Frontal cortex (tissue), 4 donors: Measurements from ENCODE around the gene BACH2. TPM values are rescaled to one million over a fixed set of nuclear protein-coding genes. Genes with fewer than 3 reads are reported as not detected.
A peak's percentile ranks its signal among the peaks of the same experiment; 100 is the strongest.
"Not testable (repeated sequence)": the region's sequence is repeated elsewhere in the genome, so short reads cannot be mapped to it uniquely, and the experiment has no call there.

Experiments used
- DNase-seq, 2 donors: peaks; one replicate each; pipeline ENCODE4 v3.0.0; 2012; ENCODE audit warnings: low spot score in 2 of 2
- FAIRE-seq: peaks from 2 replicates; lab custom pipeline; 2012; peaks lifted over from hg19 to GRCh38; lab: Jason Lieb, UNC
- total RNA-seq: library from RNA; depleted of rRNA; stranded (reverse); fragments of >200 nt; gene quantifications from one replicate; pipeline ENCODE4 v1.2.3, GENCODE V29; 2014
- donor health status: control.
- donor health status: control.
- donor health status: control.

The BACH2 gene
- total RNA-seq, 1 donor from 2014 or later, result 48.9 TPM

GRCh38 chr6:90059178-90059577, 237.5 kb downstream of the BACH2 start:
- not testable (repeated sequence) for FAIRE-seq, DNase-seq

DNA sequence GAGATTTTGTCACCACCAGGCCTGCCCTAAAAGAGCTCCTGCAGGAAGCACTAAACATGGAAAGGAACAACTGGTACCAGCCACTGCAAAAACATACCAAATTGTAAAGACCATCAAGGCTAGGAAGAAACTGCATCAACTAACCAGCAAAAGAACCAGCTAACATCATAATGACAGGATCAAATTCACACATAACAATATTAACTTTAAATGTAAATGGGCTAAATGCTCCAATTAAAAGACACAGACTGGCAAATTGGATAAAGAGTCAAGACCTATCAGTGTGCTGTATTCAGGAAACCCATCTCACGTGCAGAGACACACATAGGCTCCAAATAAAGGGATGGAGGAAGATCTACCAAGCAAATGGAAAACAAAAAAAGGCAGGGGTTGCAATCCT, 240.7 kb downstream of the BACH2 start:
- FAIRE-seq, DNase-seq: not testable (repeated sequence)

DNA sequence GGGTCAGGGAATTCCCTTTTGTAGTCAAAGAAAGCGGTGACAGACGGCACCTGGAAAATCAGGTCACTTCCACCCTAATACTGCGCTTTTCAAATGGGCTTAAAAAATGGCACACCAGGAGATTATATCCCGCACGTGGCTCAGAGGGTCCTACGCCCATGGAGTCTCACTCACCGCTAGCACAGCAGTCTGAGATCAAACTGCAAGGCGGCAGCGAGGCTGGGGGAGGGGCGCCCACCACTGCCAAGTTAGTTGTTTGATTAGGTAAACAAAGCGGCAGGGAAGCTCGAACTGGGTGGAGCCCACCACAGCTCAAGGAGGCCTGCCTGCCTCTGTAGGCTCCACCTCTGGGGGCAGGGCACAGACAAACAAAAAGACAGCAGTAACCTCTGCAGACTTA, 242.4 kb downstream of the BACH2 start:
- DNase-seq, FAIRE-seq: not testable (repeated sequence)

GRCh38 chr6:90053614-90054013, 243.0 kb downstream of the BACH2 start:
- DNase-seq (no peak), FAIRE-seq (no peak)

DNA sequence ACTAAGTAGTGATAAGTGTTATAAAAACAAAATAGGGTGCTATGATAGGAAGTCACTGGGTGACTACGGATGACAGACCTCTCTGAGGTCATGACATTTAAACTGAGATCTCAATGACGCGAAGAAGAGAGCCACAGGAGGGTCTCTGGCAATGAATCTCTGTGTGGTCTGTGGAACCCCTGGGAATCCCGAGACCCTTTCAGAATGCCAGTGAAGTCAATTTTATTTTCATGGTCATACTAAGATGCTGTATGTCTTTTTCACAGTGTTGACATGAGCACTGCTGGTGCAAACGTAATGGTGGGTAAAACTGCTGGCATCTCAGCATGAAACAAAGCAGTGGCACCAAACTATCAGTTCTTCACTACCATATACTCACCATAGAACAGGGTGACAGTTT, 247.3 kb downstream of the BACH2 start:
- DNase-seq, result no peak
- no peak for FAIRE-seq

DNA sequence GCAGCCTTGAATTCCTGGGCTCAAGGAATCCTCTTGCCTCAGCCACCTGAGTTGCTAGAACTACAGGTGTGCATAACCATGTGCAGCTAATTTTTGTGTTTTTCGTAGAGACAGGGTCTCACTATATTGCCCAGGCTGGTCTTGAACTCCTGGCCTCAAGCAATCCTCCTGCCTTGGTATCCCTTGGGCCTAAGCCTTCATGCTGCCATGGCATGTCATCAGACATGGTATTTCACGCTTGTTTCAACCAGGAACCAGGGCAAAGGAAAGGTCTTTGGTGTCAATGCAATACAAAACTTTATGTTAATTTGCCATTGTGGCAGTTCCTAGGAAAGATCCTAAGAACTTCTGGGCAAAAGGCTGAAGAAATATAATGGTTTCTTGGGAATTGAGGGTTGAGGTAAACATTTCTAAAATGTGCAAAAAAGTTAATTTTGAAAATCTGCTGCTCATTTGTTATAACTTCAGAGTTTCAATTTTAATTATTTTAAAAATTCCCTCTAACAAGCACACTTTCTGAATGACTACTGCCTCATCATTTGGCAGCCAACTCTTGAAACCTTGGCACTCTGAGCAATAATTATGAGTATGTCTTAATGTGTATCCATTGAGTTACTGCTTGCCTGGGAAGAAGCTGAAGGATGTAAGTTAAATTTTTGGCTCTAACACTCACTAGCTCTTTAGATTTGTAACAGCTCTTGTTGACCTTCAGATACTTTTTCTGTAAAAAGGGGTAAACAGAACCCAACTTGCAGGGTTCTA, 248.3 kb downstream of the BACH2 start:
- no peak for DNase-seq
- no peak for FAIRE-seq

- FAIRE-seq, result no peak
- no peak for DNase-seq
Measured at GRCh38 chr6:90045535-90045934, 251.1 kb downstream of the BACH2 start.

DNA sequence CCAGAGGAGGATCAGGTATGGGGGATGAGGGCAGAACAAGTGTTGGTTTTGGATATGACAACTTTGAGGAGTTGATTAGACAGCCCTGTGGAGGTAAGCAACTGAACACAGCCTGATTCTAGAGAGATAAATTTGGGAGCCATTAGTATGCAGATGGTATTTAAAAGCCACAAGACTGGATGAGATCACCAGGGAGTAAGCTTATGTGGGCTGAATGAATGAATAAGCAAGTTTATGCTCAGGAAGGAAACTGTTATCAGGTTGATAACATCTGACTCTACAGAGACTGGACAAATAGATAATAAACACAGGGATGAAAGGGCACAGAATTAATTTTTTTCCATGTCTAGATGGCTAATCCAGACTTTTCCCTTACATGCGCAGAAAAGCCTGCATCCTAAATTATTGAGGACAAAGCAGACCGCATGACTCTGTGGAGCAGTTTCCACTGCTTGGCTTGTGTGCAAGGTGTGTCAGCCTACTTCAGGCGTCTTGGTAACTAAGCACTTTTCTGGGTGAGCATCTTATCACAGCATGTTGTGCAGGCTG, 251.7 kb downstream of the BACH2 start:
- no peak for FAIRE-seq
- DNase-seq, result no peak

DNA sequence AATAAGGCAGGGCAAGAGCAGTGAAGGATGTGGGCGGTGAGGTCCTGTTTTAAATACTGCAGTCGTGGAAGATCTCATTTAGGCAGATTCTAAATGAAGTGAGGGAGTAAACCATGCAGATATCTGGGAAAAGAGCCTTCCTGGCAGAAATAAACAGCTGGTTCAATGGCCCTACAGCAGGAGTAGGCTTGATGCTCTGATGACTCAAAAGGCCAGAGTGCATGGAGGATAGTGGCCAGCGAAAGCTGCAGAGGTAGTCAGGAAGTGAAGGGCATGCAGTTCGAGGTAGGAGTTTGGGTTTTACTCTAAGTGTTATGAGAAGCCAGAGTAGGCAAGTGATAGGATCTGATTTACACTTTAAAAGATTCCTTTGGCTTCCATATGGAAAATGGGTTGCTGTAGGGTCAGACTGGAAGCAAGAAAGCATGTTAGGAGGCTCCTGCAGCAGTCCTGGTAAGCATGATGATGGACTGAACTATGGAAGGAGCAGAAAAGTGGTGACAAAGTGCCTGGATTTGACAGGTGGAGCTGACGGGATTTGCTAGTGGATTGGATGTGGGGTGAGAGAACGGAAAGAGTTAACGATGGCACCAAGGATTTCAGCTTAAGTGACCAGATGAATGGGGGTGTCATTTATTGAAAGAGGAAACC, 252.3 kb downstream of the BACH2 start:
- DNase-seq (no peak), FAIRE-seq (no peak)

GRCh38 chr6:90040931-90041330, 255.7 kb downstream of the BACH2 start:
- FAIRE-seq (no peak), DNase-seq (no peak)

DNA sequence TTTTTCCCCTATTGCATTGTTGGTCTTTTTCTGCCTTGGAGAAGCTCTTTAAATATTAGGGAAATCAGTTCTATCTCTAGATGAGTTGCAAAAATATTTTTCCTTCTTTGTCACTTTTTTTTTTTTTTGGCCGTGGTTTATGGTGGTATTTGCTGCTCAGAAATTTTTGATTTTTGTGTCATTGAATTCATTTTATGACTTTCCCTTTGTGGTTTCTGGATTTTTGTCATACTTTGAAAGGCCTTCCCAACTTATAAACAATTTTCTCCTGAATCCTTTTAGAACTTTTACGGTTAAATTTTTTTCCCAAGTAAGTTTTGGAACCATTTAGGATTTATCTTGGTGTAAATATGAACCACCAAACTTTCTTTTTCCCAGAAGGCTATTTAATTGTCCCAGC, 256.7 kb downstream of the BACH2 start:
- DNase-seq (no peak), FAIRE-seq (peak; percentile 3)

- FAIRE-seq (no peak), DNase-seq (no peak)
Measured at GRCh38 chr6:90038961-90039653, 257.5 kb downstream of the BACH2 start.

DNA sequence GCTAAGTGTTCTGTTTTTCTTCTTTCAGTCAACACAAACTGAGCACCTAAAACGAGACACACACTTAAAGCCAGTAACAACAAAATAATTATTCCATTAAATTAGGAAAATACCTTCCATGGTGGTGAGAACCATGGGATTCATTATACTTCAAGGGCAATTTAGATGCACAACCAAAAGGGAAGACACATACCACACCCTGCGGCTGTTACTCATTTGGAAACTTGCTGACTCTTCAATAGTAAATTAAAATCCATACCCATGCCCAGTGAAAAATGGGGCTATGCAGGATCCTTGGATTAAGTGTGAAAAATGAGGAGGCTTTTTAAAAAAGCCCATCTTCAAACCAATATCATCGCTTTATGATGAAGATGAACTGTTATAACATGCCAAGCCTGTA, 259.7 kb downstream of the BACH2 start:
- FAIRE-seq (no peak), DNase-seq (no peak)

DNA sequence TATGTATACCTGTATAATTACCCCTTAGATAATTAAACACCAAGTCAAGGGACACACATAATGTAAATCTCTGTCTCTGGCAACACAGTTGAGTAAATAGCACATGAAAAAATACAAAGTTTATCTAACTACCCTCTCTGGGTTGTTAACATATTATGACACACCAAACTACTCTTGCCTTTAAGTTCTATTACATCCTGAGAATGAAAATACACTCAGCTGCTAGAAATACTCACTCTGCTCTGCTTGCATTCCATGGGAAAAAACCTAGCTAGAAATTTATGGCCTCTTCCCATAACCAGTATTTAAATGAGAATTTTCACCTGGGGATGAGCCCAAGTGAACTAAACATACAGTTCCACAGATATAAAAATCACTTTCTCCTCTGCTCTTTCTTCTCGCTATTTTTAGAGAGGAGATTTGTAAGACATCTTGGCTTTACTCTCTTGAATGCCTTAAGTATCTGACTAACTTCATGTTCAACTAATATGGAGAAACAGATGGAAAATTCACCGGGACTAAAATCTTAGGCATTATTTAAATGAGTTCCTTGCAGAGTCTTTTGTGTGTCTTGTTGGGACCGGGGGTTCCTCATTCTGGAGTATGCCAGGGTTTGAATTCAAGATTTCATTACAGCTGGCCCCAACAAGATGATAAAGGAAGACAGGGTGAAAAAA, 261.5 kb downstream of the BACH2 start:
- FAIRE-seq (no peak), DNase-seq (no peak)

GRCh38 chr6:90033746-90034271, 262.8 kb downstream of the BACH2 start:
- DNase-seq, result no peak
- FAIRE-seq, result no peak

GRCh38 chr6:90032489-90033212, 264.0 kb downstream of the BACH2 start:
- FAIRE-seq, DNase-seq: not testable (repeated sequence)

DNA sequence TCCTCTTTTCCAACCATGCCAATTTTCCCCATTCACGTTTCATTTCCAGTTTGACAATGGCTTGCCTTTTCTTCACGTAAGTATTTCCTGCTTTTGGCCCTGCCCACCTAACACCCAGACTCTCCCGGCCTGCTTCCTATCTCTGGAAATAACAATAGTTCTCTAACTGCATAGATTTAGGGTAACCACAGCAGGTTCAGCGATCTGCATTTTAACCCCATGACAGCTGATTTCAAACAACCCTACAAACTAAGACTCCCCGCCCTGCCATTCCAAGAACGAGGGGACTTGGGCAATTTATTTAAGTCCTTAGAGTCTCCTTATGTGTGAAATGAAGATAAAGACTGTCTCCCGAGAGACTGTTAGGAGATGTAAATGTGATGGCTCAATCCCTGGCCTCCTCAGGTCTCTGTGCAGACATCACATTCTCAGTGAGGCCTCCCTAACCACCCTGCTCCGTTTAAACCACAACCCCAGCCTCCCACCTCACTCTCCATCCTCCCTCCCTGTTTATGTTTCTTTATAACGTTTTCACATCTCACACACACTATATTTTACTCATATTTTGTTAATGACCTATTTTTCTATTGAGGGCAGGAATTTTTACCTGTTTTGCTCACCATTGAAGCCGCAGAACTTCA, 267.5 kb downstream of the BACH2 start:
- no peak for FAIRE-seq
- no peak for DNase-seq

DNA sequence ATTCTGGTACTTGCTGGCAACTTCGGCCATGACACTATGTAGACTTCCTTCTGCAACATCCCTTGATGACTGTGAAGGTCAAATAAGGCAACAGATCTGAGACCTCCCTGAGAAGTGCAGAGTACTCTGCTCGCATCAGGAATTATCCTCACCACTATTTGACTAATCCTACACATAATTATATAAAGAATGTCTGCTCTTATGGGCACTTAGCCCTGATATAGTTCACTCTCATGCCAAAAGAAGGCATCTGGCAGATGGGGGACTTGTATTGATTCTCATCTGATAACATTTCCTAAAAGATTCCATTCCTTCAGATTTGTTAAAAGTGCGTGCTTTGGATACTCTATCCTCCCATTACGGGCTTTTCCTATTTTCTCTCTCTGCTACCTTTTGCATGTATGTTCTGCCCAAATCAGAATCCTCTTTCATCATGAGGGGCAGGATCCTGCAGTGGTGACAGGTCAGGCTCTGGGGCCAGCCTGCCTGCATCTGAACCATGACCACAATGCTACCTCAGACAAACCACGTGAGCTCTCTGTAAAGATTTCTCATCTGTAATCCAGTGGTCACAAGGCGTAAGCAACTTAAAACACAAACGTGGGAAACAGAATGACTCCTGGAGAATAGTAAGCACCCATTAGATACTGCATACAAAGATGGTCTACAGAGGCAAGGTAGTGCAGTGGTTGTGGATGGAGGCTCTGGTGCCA, 268.4 kb downstream of the BACH2 start:
- FAIRE-seq (no peak), DNase-seq (no peak)
